A549 (cell line): ENCODE results near the gene P2RX5.

ENCODE experiments used
- HEYL ChIP-seq: fragments of 250-450 bp; sonication (Bioruptor Pico); IDR thresholded peaks from 2 replicates; pipeline ENCODE4 v1.8.0; 2021; ENCODE audit warnings: mild to moderate bottlenecking, moderate library complexity
- MAFK ChIP-seq: fragments of 450-650 bp; IDR thresholded peaks from 2 replicates; pipeline ENCODE4 v1.6.1; 2014; ENCODE audit not compliant: partially characterized antibody
- POLR2A ChIP-seq: IDR thresholded peaks from 2 replicates; pipeline ENCODE4 v1.6.1; 2012; ENCODE audit warnings: mild to moderate bottlenecking, low read length
- RFX5 ChIP-seq: fragments of 450-650 bp; IDR thresholded peaks from 2 replicates; pipeline ENCODE4 v1.7.1; 2014; ENCODE audit warnings: antibody characterized with exemption, mild to moderate bottlenecking, moderate library complexity
- TF ChIP-seq, protein P1 (sequence below): fragments of >200 bp; sonication (Bioruptor Twin); formaldehyde crosslinking; IDR thresholded peaks from 3 replicates; pipeline ENCODE4 v1.5.1; 2016
- TF ChIP-seq, protein P2 (sequence below): IDR thresholded peaks from 2 replicates; pipeline ENCODE4 v1.6.1; 2012

DNA sequence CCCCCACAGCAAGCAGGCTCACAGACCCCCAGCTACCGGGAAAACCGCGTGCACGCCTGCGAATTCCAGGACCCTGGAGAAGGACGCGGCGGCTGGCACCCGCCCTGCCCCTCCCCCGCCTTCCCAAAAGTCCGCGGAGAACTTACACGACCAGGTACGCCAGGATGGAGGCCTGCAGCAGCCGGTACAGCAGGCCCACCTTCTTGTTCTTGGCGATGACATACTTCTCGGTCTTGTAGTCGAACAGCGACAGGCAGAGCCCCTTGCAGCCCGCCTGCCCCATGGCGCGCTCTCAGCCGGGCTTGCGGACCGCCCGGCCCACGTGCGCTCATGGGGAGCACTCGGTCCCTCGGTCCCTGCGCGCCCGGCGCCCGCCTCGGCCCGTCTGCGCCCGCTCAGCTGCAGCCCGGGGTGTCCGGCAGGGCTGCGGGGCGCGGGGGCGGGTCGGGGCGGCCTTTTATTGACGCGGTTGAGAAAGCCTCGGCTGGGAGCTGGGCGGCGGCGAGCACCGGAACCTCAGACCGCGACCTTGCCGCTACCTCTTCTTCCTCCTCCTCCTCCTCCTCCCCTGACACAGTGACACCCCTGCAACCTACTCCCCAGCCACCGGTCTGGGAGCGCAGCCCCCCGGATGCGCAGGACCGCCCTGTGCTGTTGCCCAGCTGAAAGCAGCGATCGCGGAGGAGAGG lies at the start of gene P2RX5:
- TF ChIP-seq POLR2A (no peak), MAFK (no peak), HEYL (no peak), RFX5 (no peak)
- TF ChIP-seq, protein P1, sequence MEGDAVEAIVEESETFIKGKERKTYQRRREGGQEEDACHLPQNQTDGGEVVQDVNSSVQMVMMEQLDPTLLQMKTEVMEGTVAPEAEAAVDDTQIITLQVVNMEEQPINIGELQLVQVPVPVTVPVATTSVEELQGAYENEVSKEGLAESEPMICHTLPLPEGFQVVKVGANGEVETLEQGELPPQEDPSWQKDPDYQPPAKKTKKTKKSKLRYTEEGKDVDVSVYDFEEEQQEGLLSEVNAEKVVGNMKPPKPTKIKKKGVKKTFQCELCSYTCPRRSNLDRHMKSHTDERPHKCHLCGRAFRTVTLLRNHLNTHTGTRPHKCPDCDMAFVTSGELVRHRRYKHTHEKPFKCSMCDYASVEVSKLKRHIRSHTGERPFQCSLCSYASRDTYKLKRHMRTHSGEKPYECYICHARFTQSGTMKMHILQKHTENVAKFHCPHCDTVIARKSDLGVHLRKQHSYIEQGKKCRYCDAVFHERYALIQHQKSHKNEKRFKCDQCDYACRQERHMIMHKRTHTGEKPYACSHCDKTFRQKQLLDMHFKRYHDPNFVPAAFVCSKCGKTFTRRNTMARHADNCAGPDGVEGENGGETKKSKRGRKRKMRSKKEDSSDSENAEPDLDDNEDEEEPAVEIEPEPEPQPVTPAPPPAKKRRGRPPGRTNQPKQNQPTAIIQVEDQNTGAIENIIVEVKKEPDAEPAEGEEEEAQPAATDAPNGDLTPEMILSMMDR, result no peak
- TF ChIP-seq, protein P2, sequence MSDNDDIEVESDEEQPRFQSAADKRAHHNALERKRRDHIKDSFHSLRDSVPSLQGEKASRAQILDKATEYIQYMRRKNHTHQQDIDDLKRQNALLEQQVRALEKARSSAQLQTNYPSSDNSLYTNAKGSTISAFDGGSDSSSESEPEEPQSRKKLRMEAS, result peak; percentile 87
